GM18508 (cell line): ENCODE results near the gene TPMT.
A peak's percentile ranks its signal among the peaks of the same experiment; 100 is the strongest.
"Not testable (repeated sequence)": the region's sequence is repeated elsewhere in the genome, so short reads cannot be mapped to it uniquely, and the experiment has no call there.

Experiments
- ATAC-seq: cut with Tn5 transposase; IDR thresholded peaks from one replicate; pipeline ENCODE4 v1.9.1; 2021; ENCODE audit warnings: moderate number of reproducible peaks; ENCODE audit not compliant: insufficient read depth, unreplicated experiment

The TPMT gene

DNA sequence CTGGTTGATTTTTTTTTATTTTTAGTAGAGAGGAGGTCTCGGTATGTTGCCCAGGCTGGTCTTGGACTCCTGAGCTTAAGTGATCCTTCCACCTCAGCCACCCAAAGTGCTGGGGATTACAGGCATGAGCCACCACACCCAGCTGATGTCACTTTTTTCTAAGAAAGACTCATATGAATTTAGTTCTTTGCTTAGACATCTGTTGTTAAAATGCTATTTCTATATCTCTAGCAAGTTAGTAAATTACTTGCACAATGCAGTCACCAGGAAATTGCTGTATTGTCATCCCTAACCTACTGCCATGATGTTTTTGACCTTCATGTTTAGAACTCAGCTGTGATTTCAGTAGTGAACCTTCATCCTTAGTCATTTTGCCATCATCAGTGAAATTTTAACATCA is 6.0 kb upstream of the TPMT start:
- ATAC-seq = no peak

DNA sequence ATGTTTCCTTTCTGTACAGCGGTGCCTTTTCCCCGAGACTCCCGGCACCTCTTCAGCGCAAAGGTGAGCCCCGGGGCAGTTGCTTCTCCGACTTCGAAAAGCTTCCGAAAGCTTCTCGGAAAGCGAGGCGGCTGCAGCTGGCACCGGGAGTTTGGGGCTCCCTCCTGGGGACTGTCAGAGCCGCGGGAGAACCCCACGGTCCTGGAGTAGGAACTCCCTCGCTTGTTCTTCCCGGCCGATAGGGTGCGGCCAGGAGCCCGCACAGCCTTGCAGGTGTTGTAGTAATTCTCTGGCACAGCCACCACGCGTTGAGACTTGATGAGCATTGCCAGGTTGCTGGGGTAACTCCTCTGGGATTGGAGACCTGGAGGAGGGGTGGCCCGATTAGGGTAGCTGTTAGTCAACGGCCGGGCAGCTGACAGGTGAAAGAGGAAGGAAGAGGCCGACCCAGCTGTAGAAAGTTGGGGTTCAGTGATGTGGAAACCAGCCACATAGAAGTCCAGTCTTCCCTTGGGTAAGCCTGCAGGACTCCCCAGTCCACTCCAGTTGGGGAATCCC is 1.1 kb upstream of the TPMT start:
- ATAC-seq = peak; percentile 29

DNA sequence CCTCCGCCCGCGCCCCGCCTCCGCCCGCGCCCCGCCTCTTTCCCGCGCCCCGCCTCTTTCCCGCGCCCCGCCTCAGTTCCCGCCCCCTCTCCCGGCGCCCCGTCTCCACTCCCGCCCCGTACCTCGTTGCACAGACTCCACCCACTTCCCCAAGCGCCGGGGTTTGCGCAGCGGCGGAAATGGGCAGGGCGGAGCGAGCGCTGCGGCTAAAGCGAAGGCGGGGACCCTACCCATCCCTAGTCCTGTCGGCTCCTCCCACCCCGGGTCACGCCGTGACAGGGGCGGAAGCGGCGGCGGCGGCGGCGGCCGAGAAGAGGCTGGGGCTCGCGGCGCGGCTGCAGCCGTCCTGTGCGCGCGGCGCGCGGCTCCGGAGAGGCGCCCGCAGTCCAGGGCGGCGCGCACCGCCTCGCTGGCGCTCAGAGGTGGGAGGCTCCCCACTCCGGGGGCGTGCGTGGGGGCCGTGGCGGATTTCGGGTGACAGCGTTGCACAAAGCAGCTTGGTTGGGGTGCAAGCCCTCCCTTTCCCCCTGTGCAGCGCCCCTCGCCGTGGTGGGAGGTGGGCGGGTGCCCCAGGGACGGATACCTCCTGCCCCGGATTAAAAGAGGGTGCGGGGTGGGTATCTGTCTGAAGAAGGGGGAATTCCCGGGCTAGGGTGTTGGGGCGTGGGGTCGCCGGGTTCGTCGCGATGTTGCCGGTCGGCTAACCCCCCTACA is 430 bp upstream of the TPMT start, which contains the start of gene KDM1B:
TSS of gene KDM1B (plus strand) at position 273 of the 714 bp plus-strand sequence. CDS start 4,474 bp downstream, outside the sequence.
- peak; percentile 51 for ATAC-seq

DNA sequence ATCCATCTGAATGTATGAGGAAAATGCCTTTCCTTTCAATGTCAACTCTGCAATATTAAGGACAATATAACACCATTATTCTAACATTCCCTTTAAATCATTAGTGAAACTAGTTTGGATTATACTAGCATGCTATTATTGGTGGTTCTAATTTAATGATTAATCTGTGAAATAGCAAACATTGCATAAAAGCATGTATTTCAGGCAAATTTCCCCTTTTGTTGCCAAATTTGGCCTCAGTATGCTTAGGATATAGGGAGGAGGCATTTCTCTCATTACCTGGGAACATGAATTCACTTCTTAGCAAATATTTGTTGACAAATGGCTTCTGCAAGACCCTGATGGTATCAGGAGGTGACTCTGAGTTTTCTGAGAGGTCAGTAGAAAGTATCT is 1.6 kb downstream of the TPMT start:
- ATAC-seq = no peak

DNA sequence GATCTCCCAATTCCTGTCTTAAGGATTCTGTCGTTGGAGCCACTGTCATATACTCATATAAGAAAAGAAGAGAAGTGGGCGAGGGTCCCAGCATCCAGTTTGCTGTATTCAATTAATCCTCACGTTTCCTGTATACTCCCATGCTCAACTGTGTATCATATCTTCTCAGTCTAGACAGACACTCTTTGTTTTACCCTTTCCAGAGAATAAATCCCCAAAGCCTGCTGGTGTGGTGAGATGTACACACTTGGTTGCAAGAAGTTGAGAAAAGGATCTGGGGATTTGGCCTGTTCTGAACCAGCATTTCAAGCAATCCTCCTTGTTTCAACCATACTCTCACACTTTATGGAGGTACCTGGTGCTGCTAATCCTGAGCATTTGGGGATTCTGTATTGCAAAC is 3.1 kb downstream of the TPMT start:
- ATAC-seq = no peak

DNA sequence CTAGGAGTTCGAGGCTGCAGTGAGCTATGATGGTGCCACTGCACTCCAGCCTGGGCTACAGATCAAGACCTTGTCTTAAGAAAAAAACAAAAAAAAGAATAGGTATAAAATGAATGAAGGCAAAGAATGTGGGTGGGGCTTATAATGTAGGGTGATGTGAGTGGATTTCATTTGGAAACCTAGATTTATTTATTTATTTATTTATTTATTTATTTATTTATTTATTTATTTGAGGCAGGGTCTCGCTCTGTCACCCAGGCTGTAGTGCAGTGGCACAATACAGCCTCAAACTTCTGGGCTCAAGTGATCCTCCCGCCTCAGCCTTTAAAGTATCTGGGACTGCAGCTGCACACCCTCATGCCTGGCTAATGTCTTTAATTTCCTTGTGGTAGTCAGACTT is 3.5 kb downstream of the TPMT start:
- ATAC-seq = not testable (repeated sequence)

DNA sequence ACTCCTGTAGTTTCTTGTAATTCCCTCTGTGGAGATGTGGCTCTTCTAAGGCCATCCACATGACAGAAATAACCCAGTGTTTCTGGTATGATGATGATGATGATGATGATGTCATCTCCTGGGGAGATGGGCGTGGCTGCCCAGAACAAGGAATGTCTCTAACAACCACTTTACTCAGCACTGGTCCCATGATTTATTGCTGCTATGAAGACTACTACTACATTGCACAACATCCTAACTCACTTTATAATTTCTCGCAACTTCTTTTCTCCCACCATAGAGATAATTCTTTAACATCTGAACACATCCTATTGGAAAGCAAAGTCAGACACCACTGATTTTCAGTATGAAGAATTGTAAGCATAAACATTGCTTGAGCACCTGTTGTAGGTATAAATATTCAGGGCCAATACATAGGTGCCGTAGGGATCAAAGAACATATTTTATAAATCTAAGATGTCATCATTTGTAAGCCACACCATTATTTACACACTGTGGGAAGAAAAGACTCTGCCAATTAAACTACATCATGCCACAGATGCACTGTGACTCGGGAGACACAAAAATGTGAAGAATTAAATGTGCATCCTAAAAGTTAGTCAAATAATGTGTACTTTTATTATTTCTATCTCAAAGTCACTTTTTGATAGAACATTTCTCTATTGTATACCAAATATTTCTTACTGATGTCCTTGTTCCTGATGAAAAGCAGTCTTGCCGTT is 6.4 kb downstream of the TPMT start:
- ATAC-seq = no peak

DNA sequence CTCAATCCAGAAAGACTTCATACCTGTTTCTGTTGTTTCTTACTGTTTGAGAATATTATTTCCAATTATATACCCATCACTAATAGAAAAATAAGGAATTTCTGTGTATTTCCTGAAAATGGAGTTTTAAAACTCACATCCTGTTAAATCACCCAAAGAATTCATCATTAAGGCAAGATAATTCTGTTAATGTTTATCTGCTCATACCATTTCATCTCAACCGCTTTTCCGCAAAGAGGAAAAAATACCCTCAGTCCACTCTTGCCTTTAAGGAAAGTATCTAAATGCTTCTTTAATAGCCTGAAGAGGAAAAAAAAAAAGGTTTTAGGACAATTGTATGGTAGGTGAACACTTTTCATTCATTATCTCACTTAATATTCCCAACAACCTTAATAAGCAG is 7.3 kb downstream of the TPMT start:
- ATAC-seq = no peak

DNA sequence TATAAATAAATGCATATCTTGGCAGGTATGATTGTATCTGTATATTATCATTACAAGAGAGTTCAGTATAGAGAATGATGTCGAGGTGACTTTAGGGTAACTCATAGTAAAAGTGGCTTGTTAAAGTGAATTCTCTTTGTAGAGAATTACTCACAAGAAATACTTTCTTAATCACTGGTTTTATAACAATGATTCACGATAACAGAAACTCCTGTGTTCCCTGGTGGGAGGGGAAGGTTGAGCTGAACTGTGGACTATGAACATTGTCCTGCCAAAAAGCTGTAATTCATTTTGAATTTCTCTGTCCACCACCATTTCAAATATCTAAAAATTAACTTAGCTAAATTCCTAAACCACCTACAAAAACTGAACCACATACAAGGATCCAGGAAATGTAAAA is 7.7 kb downstream of the TPMT start:
- ATAC-seq = no peak

DNA sequence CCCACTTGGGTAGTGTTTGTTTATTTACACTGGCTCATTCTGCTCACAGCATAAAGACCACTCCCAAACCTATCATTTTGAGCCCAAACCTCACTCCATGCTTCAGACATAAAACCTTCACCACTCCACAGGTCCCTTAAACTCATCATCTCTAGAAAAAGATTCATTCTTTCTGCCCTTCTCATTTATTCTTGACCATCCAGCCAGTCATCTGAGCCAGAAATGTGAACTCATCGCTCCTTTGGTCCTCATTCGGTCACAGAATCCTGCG is 12.4 kb downstream of the TPMT start:
- no peak for ATAC-seq

DNA sequence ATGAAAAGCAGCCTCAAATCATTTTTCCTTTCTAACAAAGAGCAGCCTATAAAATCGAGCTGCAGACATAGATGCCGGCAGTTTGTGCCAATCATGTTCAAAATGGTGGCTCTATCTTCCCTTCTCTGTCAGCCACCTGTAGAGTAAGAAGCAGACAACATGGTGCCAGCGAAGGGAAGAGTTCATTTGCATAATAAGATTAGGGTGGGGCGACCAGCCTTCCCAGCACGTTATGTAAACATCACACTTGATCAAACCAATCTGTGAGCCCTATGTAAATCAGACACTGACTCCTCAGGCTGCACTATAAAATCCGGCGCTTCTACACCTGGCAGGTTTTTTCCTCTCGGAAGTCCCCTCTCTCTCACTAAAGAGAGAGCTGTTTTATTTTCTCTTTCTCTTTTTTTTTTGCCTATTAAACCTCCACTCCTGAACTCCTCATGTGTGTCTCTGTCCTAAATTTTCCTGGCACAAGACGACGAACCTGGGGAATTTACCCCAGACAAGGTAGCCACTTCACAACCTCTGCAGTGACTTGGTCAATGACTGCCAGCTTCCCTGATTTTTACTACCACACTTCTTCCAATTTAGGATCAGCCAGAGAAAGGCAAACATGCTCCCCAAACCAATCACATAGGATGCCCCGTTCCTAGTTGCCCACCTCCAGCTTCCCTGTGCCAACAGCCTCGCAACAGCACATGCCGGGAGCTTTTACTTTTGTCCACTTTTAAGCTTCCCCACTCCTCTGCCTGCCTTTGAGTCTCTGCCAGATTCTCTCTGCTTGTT is 12.9 kb downstream of the TPMT start:
- ATAC-seq = no peak

DNA sequence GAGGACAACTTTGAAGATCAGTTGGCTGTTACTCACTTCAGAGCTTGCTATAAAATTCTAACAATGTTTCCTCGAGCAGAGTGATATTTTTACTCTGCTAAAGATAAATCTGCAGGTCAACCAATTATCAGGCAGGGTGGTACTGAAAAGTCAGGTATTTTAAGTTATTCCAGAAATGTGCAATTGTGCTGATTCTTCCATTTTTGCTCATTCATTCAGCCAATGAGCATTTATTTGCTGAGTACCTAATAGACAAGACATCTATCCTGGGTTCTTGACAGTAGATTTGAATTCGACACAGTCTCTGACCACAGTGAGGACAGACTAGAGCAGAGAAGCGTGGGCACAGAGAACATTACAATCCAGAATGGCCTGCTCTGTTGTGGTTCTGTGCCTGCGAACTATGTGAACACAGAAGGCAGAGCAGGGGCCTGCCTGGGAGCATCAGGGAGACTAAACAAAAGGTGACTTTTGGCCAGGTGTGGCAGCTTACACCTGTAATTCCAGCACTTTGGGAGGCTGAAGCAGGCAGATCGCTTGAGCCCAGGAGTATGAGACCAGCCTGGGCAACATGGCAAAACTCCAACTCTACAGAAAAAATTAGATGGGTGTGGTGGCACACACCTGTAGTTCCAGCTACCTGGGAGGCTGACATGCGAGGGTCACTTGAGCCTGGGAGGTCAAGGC is 14.8 kb downstream of the TPMT start:
- ATAC-seq = no peak

DNA sequence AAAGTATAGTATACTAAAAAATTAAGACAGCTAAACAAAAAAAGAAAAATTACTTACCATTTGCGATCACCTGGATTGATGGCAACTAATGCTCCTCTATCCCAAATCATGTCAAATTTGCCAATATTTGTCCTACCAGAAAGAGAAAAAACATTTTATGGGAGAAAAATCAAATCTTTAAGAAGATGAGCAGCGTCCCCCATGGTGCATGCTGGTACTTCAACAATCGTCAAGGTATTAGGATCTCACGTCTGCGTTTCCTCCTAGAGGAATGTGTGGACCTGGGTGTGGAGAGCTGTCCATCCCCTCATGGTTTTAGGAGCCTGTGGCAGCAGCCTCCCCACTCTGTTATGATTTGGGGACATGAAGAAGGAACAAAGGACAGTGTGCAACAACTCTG is 16.0 kb downstream of the TPMT start:
- ATAC-seq = no peak

DNA sequence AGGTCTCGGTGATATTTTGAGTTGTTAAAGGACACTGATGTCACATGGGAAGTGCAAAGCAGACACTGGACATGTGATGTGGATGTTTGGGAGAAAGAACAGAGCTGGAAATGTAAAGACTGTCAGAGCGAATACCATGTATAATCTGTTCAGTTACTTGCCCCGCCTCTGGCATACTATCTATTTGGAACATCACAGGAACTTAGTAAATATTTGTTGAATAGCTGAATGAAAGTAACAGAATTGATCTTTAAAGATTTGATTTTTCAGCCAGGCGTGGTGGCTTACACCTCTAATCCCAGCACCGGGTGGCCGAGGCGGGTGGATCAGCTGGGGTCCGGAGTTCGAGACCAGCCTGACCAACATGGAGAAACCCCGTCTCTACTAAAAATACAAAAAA is 18.6 kb downstream of the TPMT start:
- ATAC-seq = no peak

DNA sequence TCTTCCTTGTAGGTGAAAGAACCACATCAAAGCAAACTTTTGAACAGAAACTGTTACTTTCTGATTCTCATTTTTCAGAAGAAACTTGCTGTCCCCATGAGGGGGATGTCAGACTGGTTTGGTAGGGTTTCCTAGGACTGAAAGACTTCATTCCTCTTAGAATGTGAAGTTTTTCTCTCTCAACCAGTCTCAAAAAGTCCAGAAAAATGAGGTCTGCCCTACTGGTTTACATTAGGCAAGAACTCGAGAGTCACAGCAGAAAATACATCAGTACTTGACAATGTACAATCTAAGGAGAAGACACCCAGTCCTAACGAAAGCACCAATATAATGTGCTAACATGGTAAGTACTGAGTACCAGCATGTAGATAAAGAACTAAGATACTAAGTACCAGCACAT is 19.7 kb downstream of the TPMT start:
- no peak for ATAC-seq

DNA sequence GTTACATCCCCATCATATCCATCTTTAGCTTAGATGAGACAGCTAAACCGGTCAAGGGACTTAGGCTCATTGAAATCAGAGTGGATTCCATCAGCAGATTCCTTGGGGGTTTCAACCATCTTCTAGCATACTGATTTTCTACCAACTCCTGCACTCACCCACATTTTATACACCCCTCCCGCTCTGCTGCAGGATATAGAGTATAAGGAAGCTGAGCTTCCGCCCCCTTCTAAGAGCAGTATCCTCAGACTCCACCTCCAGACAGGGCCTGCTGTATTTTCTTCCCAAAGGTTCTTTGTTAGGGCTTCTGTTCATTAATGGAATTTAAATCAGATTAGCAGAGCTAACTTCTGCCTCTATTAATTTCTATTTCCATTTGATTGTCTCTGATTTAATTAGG is 22.5 kb downstream of the TPMT start:
- no peak for ATAC-seq

DNA sequence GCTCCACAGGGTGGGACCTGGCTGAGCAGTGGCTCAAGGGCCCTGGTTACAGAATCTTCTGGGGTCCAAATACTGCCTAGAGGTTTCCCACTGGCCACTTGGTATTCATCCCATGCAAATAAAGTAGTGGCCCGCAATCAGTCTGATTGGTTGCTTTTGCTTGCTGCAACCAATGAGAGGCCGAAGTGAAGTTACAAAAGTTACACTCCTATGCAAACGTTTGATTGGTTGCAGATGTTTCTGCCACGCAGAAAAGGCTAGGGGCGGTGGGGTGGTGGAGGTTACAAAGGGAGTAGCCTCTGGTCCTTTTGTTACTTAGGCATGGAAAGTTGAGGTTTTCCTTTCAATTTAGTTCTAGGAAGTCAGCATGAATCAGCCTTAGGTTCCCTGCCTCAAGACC is 28.8 kb downstream of the TPMT start:
- ATAC-seq = no peak

DNA sequence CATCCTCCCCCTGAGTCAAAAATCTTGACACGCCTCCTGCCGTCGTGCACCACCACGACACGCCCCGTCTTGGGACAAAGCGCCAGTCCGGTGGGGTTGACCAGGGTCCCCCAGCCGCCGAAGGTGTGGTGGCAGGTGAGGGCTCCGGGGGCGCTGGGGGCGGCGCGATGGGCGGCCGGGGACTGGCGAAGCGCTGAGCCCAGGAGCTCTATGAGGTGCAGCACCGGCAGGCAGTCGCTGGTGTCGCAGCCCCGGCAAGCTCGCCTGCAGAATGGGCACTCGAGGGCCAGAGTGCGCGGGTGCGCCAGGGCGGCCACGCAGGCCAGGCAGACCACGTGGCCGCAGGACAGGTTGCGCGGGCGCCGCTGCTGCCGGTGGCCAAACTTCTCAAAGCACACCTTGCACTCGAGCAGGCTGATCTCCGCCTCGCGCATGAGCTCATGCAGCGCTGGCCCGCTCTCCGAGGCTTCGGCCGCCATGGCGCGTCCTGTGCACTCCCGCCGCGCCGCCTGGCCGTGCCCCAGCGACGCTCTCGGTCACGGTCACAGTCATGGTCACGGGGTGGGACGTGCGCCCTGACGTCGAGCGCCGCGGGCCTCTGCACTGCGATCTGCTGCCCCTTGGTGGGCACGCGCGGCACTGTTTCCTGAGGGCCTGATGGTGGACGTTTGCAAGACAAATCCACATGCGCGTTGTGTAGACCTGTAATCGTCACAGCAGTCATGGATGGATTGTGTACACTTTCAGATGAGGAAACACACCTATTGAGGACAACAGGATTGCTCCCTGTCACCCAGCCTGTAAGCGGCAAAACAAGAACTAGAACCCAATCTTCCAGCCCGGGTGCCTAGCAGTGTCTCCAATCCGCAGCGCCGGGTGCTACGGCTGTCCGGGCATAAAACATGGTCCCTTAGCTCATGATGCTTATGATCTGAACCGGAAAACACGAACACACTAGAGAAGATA is 32.5 kb downstream of the TPMT start, which contains the start of gene NHLRC1:
TSS of gene NHLRC1 (minus strand) at position 550 of the 966 bp plus-strand sequence. CDS start at position 479, 71 bp downstream.
- ATAC-seq = peak; percentile 91

DNA sequence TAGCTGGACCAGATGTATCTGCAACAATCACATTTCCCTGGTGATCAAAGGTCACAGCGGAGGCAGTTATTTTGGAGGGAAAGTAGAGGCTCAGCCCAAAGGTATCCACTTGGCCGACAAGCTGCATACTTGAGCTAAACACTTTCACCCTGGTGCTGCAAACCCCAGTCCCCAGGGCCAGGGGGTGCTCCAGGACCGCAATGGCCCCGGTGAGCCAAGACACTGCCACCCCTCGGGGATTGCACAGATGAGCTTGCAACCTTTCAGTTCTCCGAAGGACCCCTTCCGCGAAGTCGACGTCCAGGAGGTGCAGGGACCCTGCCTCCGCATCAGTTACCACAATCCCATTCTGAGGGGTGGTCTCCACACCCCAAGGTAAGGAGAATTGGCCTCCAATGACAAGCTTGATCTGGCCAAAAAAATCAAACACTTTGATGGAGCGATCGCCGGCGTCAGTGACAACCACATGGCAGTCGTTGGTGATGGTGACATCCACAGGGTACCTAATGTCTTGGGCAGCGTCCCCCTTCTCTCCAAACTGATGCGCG is 33.2 kb downstream of the TPMT start:
- ATAC-seq = no peak
